Measurements from ENCODE around the gene RAB44. TPM values are rescaled to one million over a fixed set of nuclear protein-coding genes. Genes with fewer than 3 reads are reported as not detected.

RAB44 gene
- total and polyA plus RNA-seq, 2 of the 13 experiments (the other 11 are each of a cell fraction or from before 2014, with no cell fraction given), result not detected

- TF ChIP-seq, protein P1, sequence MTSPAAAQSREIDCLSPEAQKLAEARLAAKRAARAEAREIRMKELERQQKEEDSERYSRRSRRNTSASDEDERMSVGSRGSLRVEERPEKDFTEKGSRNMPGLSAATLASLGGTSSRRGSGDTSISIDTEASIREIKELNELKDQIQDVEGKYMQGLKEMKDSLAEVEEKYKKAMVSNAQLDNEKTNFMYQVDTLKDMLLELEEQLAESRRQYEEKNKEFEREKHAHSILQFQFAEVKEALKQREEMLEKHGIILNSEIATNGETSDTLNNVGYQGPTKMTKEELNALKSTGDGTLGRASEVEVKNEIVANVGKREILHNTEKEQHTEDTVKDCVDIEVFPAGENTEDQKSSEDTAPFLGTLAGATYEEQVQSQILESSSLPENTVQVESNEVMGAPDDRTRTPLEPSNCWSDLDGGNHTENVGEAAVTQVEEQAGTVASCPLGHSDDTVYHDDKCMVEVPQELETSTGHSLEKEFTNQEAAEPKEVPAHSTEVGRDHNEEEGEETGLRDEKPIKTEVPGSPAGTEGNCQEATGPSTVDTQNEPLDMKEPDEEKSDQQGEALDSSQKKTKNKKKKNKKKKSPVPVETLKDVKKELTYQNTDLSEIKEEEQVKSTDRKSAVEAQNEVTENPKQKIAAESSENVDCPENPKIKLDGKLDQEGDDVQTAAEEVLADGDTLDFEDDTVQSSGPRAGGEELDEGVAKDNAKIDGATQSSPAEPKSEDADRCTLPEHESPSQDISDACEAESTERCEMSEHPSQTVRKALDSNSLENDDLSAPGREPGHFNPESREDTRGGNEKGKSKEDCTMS (CRISPR knock-in tag; conservative IDR thresholded peaks at IDR 0.05), result no peak
- no peak for TF ChIP-seq SSRP1 (CRISPR knock-in tag; IDR thresholded peaks at IDR 0.05)
- no peak for TF ChIP-seq PAX8 (CRISPR knock-in tag; IDR thresholded peaks at IDR 0.05; ENCODE audit: borderline replicate concordance)
- TF ChIP-seq ZNF644 (CRISPR knock-in tag; IDR thresholded peaks at IDR 0.05; ENCODE audit: low read depth), result no peak
- TF ChIP-seq REPIN1 (CRISPR knock-in tag; IDR thresholded peaks at IDR 0.05; ENCODE audit: borderline replicate concordance, low read depth), result no peak
- no peak for TF ChIP-seq ARNT2 (CRISPR knock-in tag; IDR thresholded peaks at IDR 0.05; ENCODE audit: low read depth)
- TF ChIP-seq MAF1 (CRISPR knock-in tag; IDR thresholded peaks at IDR 0.05; ENCODE audit: borderline replicate concordance), result no peak
- TF ChIP-seq, protein P2, sequence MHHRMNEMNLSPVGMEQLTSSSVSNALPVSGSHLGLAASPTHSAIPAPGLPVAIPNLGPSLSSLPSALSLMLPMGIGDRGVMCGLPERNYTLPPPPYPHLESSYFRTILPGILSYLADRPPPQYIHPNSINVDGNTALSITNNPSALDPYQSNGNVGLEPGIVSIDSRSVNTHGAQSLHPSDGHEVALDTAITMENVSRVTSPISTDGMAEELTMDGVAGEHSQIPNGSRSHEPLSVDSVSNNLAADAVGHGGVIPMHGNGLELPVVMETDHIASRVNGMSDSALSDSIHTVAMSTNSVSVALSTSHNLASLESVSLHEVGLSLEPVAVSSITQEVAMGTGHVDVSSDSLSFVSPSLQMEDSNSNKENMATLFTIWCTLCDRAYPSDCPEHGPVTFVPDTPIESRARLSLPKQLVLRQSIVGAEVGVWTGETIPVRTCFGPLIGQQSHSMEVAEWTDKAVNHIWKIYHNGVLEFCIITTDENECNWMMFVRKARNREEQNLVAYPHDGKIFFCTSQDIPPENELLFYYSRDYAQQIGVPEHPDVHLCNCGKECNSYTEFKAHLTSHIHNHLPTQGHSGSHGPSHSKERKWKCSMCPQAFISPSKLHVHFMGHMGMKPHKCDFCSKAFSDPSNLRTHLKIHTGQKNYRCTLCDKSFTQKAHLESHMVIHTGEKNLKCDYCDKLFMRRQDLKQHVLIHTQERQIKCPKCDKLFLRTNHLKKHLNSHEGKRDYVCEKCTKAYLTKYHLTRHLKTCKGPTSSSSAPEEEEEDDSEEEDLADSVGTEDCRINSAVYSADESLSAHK (CRISPR knock-in tag; IDR thresholded peaks at IDR 0.05; ENCODE audit: borderline replicate concordance), result no peak
- 0 out of 2 replicates have a peak, but pooled peaks have one; percentile 10 for TF ChIP-seq MIER3 (CRISPR knock-in tag; IDR thresholded peaks at IDR 0.05; ENCODE audit: borderline replicate concordance)
- TF ChIP-seq ZKSCAN8 (CRISPR knock-in tag; IDR thresholded peaks at IDR 0.05; ENCODE audit: borderline replicate concordance), result no peak
- no peak for TF ChIP-seq ZNF468 (CRISPR knock-in tag; IDR thresholded peaks at IDR 0.05)
- no peak for TF ChIP-seq SMARCC2 (IDR thresholded peaks at IDR 0.05)
- no peak for TF ChIP-seq ZNF160 (CRISPR knock-in tag; IDR thresholded peaks at IDR 0.05)
- TF ChIP-seq SMAD1 (CRISPR knock-in tag; IDR thresholded peaks at IDR 0.05; ENCODE audit: borderline replicate concordance, low read depth), result 0 out of 2 replicates have a peak, but pooled peaks have one; percentile 48
- TF ChIP-seq MYPOP (CRISPR knock-in tag; IDR thresholded peaks at IDR 0.05), result no peak
- TF ChIP-seq ZNF879 (CRISPR knock-in tag; IDR thresholded peaks at IDR 0.05), result no peak
- TF ChIP-seq ZNF282 (IDR thresholded peaks at IDR 0.05; ENCODE audit: partially characterized antibody), result no peak
- peak; percentile 64; the same call in 1 of the 2 replicates for TF ChIP-seq SALL1 (CRISPR knock-in tag; IDR thresholded peaks at IDR 0.05)
- no peak for TF ChIP-seq NCOA5 (CRISPR knock-in tag; IDR thresholded peaks at IDR 0.05)
- no peak for TF ChIP-seq ZNF713 (CRISPR knock-in tag; IDR thresholded peaks at IDR 0.05)
- TF ChIP-seq ZNF589 (CRISPR knock-in tag; conservative IDR thresholded peaks at IDR 0.05), result no peak
- TF ChIP-seq, protein P3, sequence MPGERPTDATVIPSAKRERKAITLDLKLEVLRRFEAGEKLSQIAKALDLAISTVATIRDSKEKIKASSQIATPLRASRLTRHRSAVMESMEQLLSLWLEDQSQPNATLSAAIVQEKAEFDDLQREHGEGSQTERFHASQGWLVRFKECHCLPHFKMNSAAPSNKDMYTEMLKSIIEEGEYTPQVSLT (CRISPR knock-in tag; IDR thresholded peaks at IDR 0.05; ENCODE audit: borderline replicate concordance, low read depth), result no peak
- 0 out of 2 replicates have a peak, but pooled peaks have one; percentile 20 for TF ChIP-seq ZFP90 (CRISPR knock-in tag; IDR thresholded peaks at IDR 0.05; ENCODE audit: borderline replicate concordance)
- TF ChIP-seq SOX6 (IDR thresholded peaks at IDR 0.05), result no peak
- TF ChIP-seq SOX6 (CRISPR knock-in tag; IDR thresholded peaks at IDR 0.05), result no peak
- TF ChIP-seq CC2D1A (CRISPR knock-in tag; IDR thresholded peaks at IDR 0.05), result no peak
Measured at GRCh38 chr6:36671687-36672375, 25.8 kb upstream of the RAB44 start (continued).
